IMR-90 (cell line): ENCODE measurements around the gene IGLL1. TPM values are rescaled to one million over a fixed set of nuclear protein-coding genes. Genes with fewer than 3 reads are reported as not detected.

Experiments
- ATAC-seq: fragments of 200-7000 bp; cut with Tn5 transposase; 2 replicates; pipeline ENCODE4 v1.9.1; 2020; ENCODE audit warnings: low read depth, mild to moderate bottlenecking, moderate library complexity
- BruUV-seq: library from RNA; stranded (reverse); fragments of 400-500 nt; replicated peaks from 2 replicates; lab custom pipeline; 2021; lab: Mats Ljungman, UMichigan
- CTCF ChIA-PET: fragments of 300-600 bp; formaldehyde crosslinking; extraction: SDS; loops from one replicate; lab custom pipeline; 2021; ENCODE audit warnings: antibody characterized with exemption; lab: Yijun Ruan, JAX
- POLR2A ChIA-PET: fragments of 300-600 bp; sonication (Branson Sonifier 250); formaldehyde crosslinking; loops from one replicate; lab custom pipeline; 2022; ENCODE audit warnings: antibody characterized with exemption; ENCODE audit not compliant: unreplicated experiment; lab: Charles Lee
- DNase-seq: peaks from one replicate; pipeline ENCODE4 v3.0.0; 2013
- H2AFZ ChIP-seq: replicated peaks from 2 replicates; pipeline ENCODE3; 2013; ENCODE audit warnings: low read length, mild to moderate bottlenecking; ENCODE audit not compliant: poor library complexity
- H2AK5ac ChIP-seq: 2 replicates; pipeline ENCODE4 v1.6.1; 2013; ENCODE audit warnings: low read depth, low read length, inconsistent platforms
- H2AK9ac ChIP-seq: replicated peaks from 2 replicates; pipeline ENCODE3; 2013; ENCODE audit warnings: mild to moderate bottlenecking, low read depth, low read length, moderate library complexity; ENCODE audit not compliant: poor library complexity
- H2BK120ac ChIP-seq: 2 replicates; pipeline ENCODE4 v1.6.1; 2013; ENCODE audit warnings: low read depth, low read length, inconsistent platforms
- H2BK15ac ChIP-seq: 3 replicates; pipeline ENCODE4 v1.6.1; 2013; ENCODE audit warnings: low read depth, low read length, inconsistent platforms
- H2BK20ac ChIP-seq: 2 replicates; pipeline ENCODE4 v1.6.1; 2013; ENCODE audit warnings: low read depth, mild to moderate bottlenecking, inconsistent platforms, low read length, moderate library complexity
- H2BK5ac ChIP-seq: 2 replicates; pipeline ENCODE4 v1.6.1; 2013; ENCODE audit warnings: mild to moderate bottlenecking, low read depth, low read length, inconsistent platforms; ENCODE audit not compliant: poor library complexity, severe bottlenecking
- H3K14ac ChIP-seq: replicated peaks from 2 replicates; pipeline ENCODE4 v1.6.1; 2013; ENCODE audit warnings: low read depth, low read length, inconsistent platforms
- H3K18ac ChIP-seq: 2 replicates; pipeline ENCODE4 v1.6.1; 2013; ENCODE audit warnings: low read depth, low read length, control low read depth
- H3K23ac ChIP-seq: 2 replicates; pipeline ENCODE4 v1.6.1; 2013; ENCODE audit warnings: low read depth, low read length, inconsistent platforms
- H3K27ac ChIP-seq: 2 replicates; pipeline ENCODE4 v1.5.1; 2013; ENCODE audit warnings: mild to moderate bottlenecking, control low read depth, low read length; ENCODE audit not compliant: insufficient read depth
- H3K27me3 ChIP-seq: 2 replicates; pipeline ENCODE4 v1.6.1; 2013; ENCODE audit warnings: low read length; ENCODE audit not compliant: control insufficient read depth, insufficient read depth
- H3K36me3 ChIP-seq: 2 replicates; pipeline ENCODE4 v1.6.1; 2013; ENCODE audit warnings: low read length, mixed read lengths; ENCODE audit not compliant: control insufficient read depth, insufficient read depth
- H3K4ac ChIP-seq: 2 replicates; pipeline ENCODE4 v1.6.1; 2013; ENCODE audit warnings: low read depth, low read length, inconsistent platforms
- H3K4me1 ChIP-seq: 2 replicates; pipeline ENCODE4 v1.6.1; 2013; ENCODE audit warnings: low read length, mixed read lengths; ENCODE audit not compliant: control insufficient read depth, insufficient read depth
- H3K4me2 ChIP-seq: 2 replicates; pipeline ENCODE4 v1.6.1; 2013; ENCODE audit warnings: low read depth, mild to moderate bottlenecking, control low read depth, low read length, moderate library complexity
- H3K4me3 ChIP-seq: 2 replicates; pipeline ENCODE4 v1.5.1; 2013; ENCODE audit warnings: low read depth, mild to moderate bottlenecking, control low read depth, low read length, moderate library complexity; ENCODE audit not compliant: insufficient read depth
- H3K56ac ChIP-seq: 2 replicates; pipeline ENCODE4 v1.6.1; 2013; ENCODE audit warnings: low read length, inconsistent platforms; ENCODE audit not compliant: insufficient read depth; ENCODE audit errors: extremely low read depth
- H3K79me1 ChIP-seq, 2 experiments: 2 replicates each; pipeline ENCODE4 v1.6.1; 2013; ENCODE audit warnings: low read length in 2 of 2, inconsistent platforms in 1 of 2, low read depth in 1 of 2
- H3K9ac ChIP-seq: 2 replicates; pipeline ENCODE4 v1.6.1; 2013; ENCODE audit warnings: low read depth, low read length, control low read depth
- H3K9me1 ChIP-seq: 2 replicates; pipeline ENCODE4 v1.6.1; 2013; ENCODE audit warnings: low read length, inconsistent platforms; ENCODE audit not compliant: insufficient read depth
- H3K9me3 ChIP-seq: 2 replicates; pipeline ENCODE4 v1.6.1; 2013; ENCODE audit warnings: low read length; ENCODE audit not compliant: control insufficient read depth, insufficient read depth
- H4K20me1 ChIP-seq: 2 replicates; pipeline ENCODE4 v1.6.1; 2013; ENCODE audit warnings: low read length, inconsistent platforms; ENCODE audit not compliant: insufficient read depth
- H4K5ac ChIP-seq: 2 replicates; pipeline ENCODE4 v1.6.1; 2013; ENCODE audit warnings: mild to moderate bottlenecking, low read depth, low read length, control low read depth
- H4K8ac ChIP-seq, 2 experiments: 2 replicates each; pipeline ENCODE4 v1.6.1; 2013; ENCODE audit warnings: low read depth in 2 of 2, low read length in 2 of 2, control low read depth in 1 of 2, inconsistent platforms in 1 of 2
- H4K91ac ChIP-seq: 2 replicates; pipeline ENCODE4 v1.6.1; 2013; ENCODE audit warnings: low read depth, low read length, inconsistent platforms; ENCODE audit not compliant: insufficient read depth
- BHLHE40 ChIP-seq: fragments of 150-350 bp; IDR thresholded peaks from 2 replicates; pipeline ENCODE4 v1.6.1; 2016; ENCODE audit warnings: mild to moderate bottlenecking, low read depth, low read length
- FOS ChIP-seq: fragments of 150-350 bp; IDR thresholded peaks from 2 replicates; pipeline ENCODE4 v1.6.1; 2016; ENCODE audit warnings: low read depth, low read length
- MAZ ChIP-seq: IDR thresholded peaks from 2 replicates; pipeline ENCODE4 v1.6.1; 2012; ENCODE audit warnings: low read depth, mild to moderate bottlenecking, low read length, improper control_type of control experiment, moderate library complexity, borderline replicate concordance
- USF2 ChIP-seq: fragments of 150-350 bp; IDR thresholded peaks from 2 replicates; pipeline ENCODE4 v1.6.1; 2017; ENCODE audit warnings: mild to moderate bottlenecking, antibody characterized with exemption, low read length, low read depth
- WGBS, 2 experiments: methylation state at CpG; one replicate each; pipeline versions ENCODE4 v1.1.5 to v1.1.7; 2013; ENCODE audit warnings: missing lambda C conversion rate in 2 of 2; ENCODE audit not compliant: insufficient read length in 1 of 2; ENCODE audit errors: extremely low coverage in 2 of 2; 5-methylcytosine and 5-hydroxymethylcytosine counted together
- dilution Hi-C: fragments of 300-500 bp; cut with HindIII; formaldehyde crosslinking; loops from one replicate; pipeline ENCODE4 v1.14.3; 2018; ENCODE audit warnings: low sequenced_read_pairs; ENCODE audit not compliant: unreplicated experiment
- in situ Hi-C: fragments of 300-500 bp; cut with MboI; formaldehyde crosslinking; loops from 3 replicates; pipeline ENCODE4 v1.14.3; 2019; ENCODE audit warnings: low sequenced_read_pairs, inconsistent platforms, mixed read lengths
- intact Hi-C: fragments of 100-400 bp; cut with micrococcal nuclease; formaldehyde crosslinking; loops from 2 replicates; pipeline ENCODE4 v1.10.0; 2022
- polyA plus RNA-seq, 3 experiments: library from polyadenylated mRNA; depleted of rRNA; stranded (reverse); fragments of >200 nt; gene quantifications; 2 replicates each; pipeline ENCODE4 v1.2.3, GENCODE V29; 2012; ENCODE audit warnings: low replicate concordance in 1 of 3
- total RNA-seq: library from RNA; depleted of rRNA; stranded (reverse); fragments of >200 nt; gene quantifications from 2 replicates; pipeline ENCODE4 v1.2.3, GENCODE V29; 2012

Gene IGLL1
- total and polyA plus RNA-seq, 2 of the 4 experiments (the other 2 are of a cell fraction) = not detected

- ChIA-PET POLR2A (no interaction called here), CTCF (interaction anchor here (0.8 kb wide), 1 partner anchor 8 kb away, joined by 3 read pairs; no protein-coding TSS in a partner anchor)
- Histone ChIP-seq H4K20me1 (no peaks in the 10 kb centered on the region), H2AK9ac (no peak overlapping the region), H2BK15ac (no peak overlapping the region), H3K4ac (no peak overlapping the region), H3K9ac (no peak overlapping the region), H3K18ac (no peak overlapping the region), H3K9me1 (no peaks in the 10 kb centered on the region), H2BK120ac (no peak overlapping the region), H3K27ac (no peak overlapping the region), H3K9me3 (no peaks in the 10 kb centered on the region), H3K56ac (no peak overlapping the region), H3K79me1 (no peaks in the 10 kb centered on the region), H4K91ac (no peak overlapping the region), H3K4me2 (no peak overlapping the region), H2BK20ac (no peak overlapping the region), H3K4me1 (no peaks in the 10 kb centered on the region), H3K36me3 (no peaks in the 10 kb centered on the region), H3K4me3 (no peak overlapping the region), H2AK5ac (no peak overlapping the region), H4K8ac (no peak overlapping the region), H3K27me3 (peaks cover 18% of the 10 kb centered on the region), H3K14ac (no peak overlapping the region), H3K23ac (no peak overlapping the region), H4K5ac (no peak overlapping the region), H2AFZ (no peak overlapping the region), H2BK5ac (no peak overlapping the region)
- WGBS, 2 experiments = 71% methylated on average over 3 of the region's 7 CpGs; no CpG with 5 or more reads in 1 of the 2 experiments
- dilution Hi-C loops (no loop called here), in situ Hi-C loops (no loop called here), intact Hi-C loops (no loop called here)
- DNase-seq (no peak), ATAC-seq (no peak)
- BruUV-seq = no TSS peak
- no peak for TF ChIP-seq USF2
- no peak for TF ChIP-seq FOS
- no peak for TF ChIP-seq MAZ
- TF ChIP-seq BHLHE40 = no peak
Measured at GRCh38 chr22:23583153-23583552, 3.1 kb upstream of the IGLL1 start.
